ENCODE results near the gene ATG9A. TPM values are rescaled to one million over a fixed set of nuclear protein-coding genes. Genes with fewer than 3 reads are reported as not detected.

Gene ATG9A
- total and polyA plus RNA-seq, 9 of the 15 experiments (the other 6 are each of a cell fraction or from before 2014, with no cell fraction given), result 0.25 to 65.6 (median 23.4) TPM

- TF ChIP-seq, protein P1, sequence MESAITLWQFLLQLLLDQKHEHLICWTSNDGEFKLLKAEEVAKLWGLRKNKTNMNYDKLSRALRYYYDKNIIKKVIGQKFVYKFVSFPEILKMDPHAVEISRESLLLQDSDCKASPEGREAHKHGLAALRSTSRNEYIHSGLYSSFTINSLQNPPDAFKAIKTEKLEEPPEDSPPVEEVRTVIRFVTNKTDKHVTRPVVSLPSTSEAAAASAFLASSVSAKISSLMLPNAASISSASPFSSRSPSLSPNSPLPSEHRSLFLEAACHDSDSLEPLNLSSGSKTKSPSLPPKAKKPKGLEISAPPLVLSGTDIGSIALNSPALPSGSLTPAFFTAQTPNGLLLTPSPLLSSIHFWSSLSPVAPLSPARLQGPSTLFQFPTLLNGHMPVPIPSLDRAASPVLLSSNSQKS (CRISPR knock-in tag; IDR thresholded peaks at IDR 0.05), result no peak
- no peak for TF ChIP-seq TAF7 (tag; IDR thresholded peaks at IDR 0.05)
- TF ChIP-seq CREB5 (CRISPR knock-in tag; IDR thresholded peaks at IDR 0.05), result no peak
- TF ChIP-seq MAZ (CRISPR knock-in tag; conservative IDR thresholded peaks at IDR 0.05 in 1 of 2, IDR thresholded peaks at IDR 0.05 in 1 of 2), result peak; percentile 30 to 87; a peak in 2 of 4 replicates
- no peak for TF ChIP-seq NELFE (IDR thresholded peaks at IDR 0.05; ENCODE audit: insufficient read depth, insufficient read length)
- no peak for TF ChIP-seq CBX2 (IDR thresholded peaks at IDR 0.05; ENCODE audit: insufficient read depth, low read length, poor library complexity, severe bottlenecking)
- TF ChIP-seq GTF2B (IDR thresholded peaks at IDR 0.05; ENCODE audit: extremely low read depth, insufficient read length), result no peak
- no peak for TF ChIP-seq SREBF1 (IDR thresholded peaks at IDR 0.05; ENCODE audit: borderline replicate concordance, low read depth, low read length)
- TF ChIP-seq ZNF639 (CRISPR knock-in tag; conservative IDR thresholded peaks at IDR 0.05 in 1 of 2, IDR thresholded peaks at IDR 0.05 in 1 of 2), result no peak; a peak in 1 of 4 replicates
- TF ChIP-seq NR1H2 (CRISPR knock-in tag; IDR thresholded peaks at IDR 0.05), result no peak
- no peak for TF ChIP-seq MYNN (IDR thresholded peaks at IDR 0.05)
- TF ChIP-seq MYNN (CRISPR knock-in tag; IDR thresholded peaks at IDR 0.05), result no peak
- TF ChIP-seq HMGN3 (IDR thresholded peaks at IDR 0.05; ENCODE audit: borderline replicate concordance, extremely low read depth, insufficient read length, low read depth, low read length), result peak; percentile 58
- TF ChIP-seq XRCC5 (IDR thresholded peaks at IDR 0.05; ENCODE audit: low read depth, low read length), result no peak
- TF ChIP-seq RHOXF2B (CRISPR knock-in tag; conservative IDR thresholded peaks at IDR 0.05), result no peak
- no peak for TF ChIP-seq TSC22D4 (tag; IDR thresholded peaks at IDR 0.05)
- TF ChIP-seq CBFB (CRISPR knock-in tag; IDR thresholded peaks at IDR 0.05), result no peak
- TF ChIP-seq ZNF197 (CRISPR knock-in tag; IDR thresholded peaks at IDR 0.05; ENCODE audit: low read depth), result no peak
- TF ChIP-seq KLF10 (CRISPR knock-in tag; IDR thresholded peaks at IDR 0.05), result no peak
- no peak for TF ChIP-seq NCOA6 (IDR thresholded peaks at IDR 0.05)
- no peak for TF ChIP-seq CREBBP (IDR thresholded peaks at IDR 0.05; ENCODE audit: low read depth, low read length)
- no peak for TF ChIP-seq ELK1 (CRISPR knock-in tag; IDR thresholded peaks at IDR 0.05)
- TF ChIP-seq ZNF583 (CRISPR knock-in tag; IDR thresholded peaks at IDR 0.05), result no peak
Observed at GRCh38 chr2:219177552-219178376, 51.7 kb downstream of the ATG9A start, which contains the start of gene RETREG2 (continued).
